ENCODE results near the gene PCNX2. TPM values are rescaled to one million over a fixed set of nuclear protein-coding genes. Genes with fewer than 3 reads are reported as not detected.

PCNX2 gene
- total RNA-seq, 1 experiment from 2014 or later: 18.6 TPM

DNA sequence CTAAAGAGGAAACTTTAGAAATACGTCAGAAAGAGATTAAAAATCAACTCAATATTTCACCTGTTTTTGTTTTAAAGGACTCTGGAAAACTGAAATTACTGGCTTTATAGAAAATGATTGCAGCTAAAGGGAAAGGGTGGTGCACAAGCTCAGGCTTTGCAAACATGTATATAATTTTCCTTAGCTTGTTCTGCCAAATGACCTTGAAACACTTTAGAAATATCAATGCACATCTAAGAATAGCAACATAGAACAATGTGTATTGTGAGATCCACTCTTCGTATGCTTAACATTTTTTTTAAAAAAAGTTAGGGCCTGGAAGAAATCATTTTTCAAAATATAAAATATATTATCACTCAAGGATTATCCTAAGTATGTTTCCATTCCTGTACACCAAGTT lies 201.3 kb downstream of the PCNX2 start:
- ChIA-PET POLR2A (ENCODE audit: unreplicated experiment) (no interaction called here), CTCF (no interaction called here)
- Histone ChIP-seq H3K9me3 (ENCODE audit: insufficient read depth, low read depth) (no peaks in the 10 kb centered on the region), H3F3A (ENCODE audit: insufficient read depth, low read depth) (no peaks in the 10 kb centered on the region), H3K4me1 (replicated peaks; ENCODE audit: insufficient read depth) (peaks cover 15% of the 10 kb centered on the region; the same call in 1 of the 2 replicates), H3K27ac (no peak overlapping the region), H3K36me3 (ENCODE audit: low read depth) (no peaks in the 10 kb centered on the region), H3K4me3 (no peak overlapping the region), H4K20me1 (ENCODE audit: insufficient read depth) (no peaks in the 10 kb centered on the region), H3K4me2 (no peak overlapping the region), H3K79me2 (ENCODE audit: low read depth) (no peaks in the 10 kb centered on the region), H2AFZ (no peak overlapping the region), H3K9me2 (ENCODE audit: insufficient read depth) (no peaks in the 10 kb centered on the region), H3K27me3 (ENCODE audit: insufficient read depth, low read depth) (no peaks in the 10 kb centered on the region)
- intact Hi-C loops (cut with micrococcal nuclease; ENCODE audit: unreplicated experiment): no loop called here
- BruUV-seq (replicated peaks): no TSS peak
- TF ChIP-seq, protein P1, sequence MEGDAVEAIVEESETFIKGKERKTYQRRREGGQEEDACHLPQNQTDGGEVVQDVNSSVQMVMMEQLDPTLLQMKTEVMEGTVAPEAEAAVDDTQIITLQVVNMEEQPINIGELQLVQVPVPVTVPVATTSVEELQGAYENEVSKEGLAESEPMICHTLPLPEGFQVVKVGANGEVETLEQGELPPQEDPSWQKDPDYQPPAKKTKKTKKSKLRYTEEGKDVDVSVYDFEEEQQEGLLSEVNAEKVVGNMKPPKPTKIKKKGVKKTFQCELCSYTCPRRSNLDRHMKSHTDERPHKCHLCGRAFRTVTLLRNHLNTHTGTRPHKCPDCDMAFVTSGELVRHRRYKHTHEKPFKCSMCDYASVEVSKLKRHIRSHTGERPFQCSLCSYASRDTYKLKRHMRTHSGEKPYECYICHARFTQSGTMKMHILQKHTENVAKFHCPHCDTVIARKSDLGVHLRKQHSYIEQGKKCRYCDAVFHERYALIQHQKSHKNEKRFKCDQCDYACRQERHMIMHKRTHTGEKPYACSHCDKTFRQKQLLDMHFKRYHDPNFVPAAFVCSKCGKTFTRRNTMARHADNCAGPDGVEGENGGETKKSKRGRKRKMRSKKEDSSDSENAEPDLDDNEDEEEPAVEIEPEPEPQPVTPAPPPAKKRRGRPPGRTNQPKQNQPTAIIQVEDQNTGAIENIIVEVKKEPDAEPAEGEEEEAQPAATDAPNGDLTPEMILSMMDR (conservative IDR thresholded peaks at IDR 0.05): no peak
- DNase-seq: no peak

DNA sequence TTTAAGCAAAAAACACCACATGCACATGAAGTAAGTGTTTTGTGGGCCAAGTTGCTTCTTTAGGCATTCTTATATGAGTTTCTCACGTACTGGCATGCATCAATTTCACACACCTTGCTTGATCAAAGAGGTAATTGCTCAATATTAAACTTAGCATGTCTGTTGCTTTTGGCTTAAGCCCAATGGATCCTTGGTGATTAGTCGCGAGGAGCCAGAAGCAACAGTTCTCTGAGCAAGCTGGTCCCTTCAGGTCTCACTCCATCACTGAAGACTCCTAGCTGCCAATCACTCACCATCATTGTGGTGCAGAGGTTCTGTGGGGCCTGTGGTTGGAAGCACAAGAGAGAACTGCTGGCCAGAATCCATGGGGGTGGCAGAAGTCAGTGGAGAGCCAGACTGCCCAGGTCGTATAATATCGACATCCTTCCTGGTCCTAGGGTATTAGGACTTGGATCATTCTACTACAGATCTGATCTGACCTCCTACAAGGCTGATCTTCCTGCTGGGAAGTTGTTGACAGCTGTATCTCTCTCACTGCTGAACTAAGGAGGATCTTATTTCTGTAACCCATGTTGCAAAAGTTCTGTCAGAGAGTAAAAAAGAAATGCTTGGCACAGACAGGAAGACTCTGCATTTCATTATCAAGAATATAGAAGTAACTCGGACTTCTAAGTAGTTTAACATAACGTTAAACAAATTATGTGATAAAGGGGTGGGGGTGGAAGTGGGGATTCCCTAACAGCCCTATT lies 204.6 kb downstream of the PCNX2 start:
- no peaks in the 10 kb centered on the region for H3K79me2 ChIP-seq (ENCODE audit: low read depth)
- no peak for DNase-seq
- H3K9me2 ChIP-seq (ENCODE audit: insufficient read depth): no peaks in the 10 kb centered on the region
- H4K20me1 ChIP-seq (ENCODE audit: insufficient read depth): no peaks in the 10 kb centered on the region
- H3K27ac ChIP-seq: no peak overlapping the region
- H2AFZ ChIP-seq: no peak overlapping the region
- H3K4me3 ChIP-seq: no peak overlapping the region
- 0 out of 2 replicates have a peak, but pooled peaks cover 4% of the 10 kb centered on the region for H3F3A ChIP-seq (ENCODE audit: insufficient read depth, low read depth)
- H3K36me3 ChIP-seq (ENCODE audit: low read depth): no peaks in the 10 kb centered on the region
- intact Hi-C loops (cut with micrococcal nuclease; ENCODE audit: unreplicated experiment): no loop called here
- H3K4me2 ChIP-seq: no peak overlapping the region
- no peaks in the 10 kb centered on the region for H3K27me3 ChIP-seq (ENCODE audit: insufficient read depth, low read depth)
- no TSS peak for BruUV-seq (replicated peaks)
- CTCF ChIA-PET: no interaction called here
- no peaks in the 10 kb centered on the region for H3K9me3 ChIP-seq (ENCODE audit: insufficient read depth, low read depth)
- POLR2A ChIA-PET (ENCODE audit: unreplicated experiment): no interaction called here
- TF ChIP-seq, protein P1 (conservative IDR thresholded peaks at IDR 0.05): no peak
- no peak for TF ChIP-seq EZH2 (IDR thresholded peaks at IDR 0.05; ENCODE audit: low read depth)
- peaks cover 2% of the 10 kb centered on the region for H3K4me1 ChIP-seq (replicated peaks; ENCODE audit: insufficient read depth)

DNA sequence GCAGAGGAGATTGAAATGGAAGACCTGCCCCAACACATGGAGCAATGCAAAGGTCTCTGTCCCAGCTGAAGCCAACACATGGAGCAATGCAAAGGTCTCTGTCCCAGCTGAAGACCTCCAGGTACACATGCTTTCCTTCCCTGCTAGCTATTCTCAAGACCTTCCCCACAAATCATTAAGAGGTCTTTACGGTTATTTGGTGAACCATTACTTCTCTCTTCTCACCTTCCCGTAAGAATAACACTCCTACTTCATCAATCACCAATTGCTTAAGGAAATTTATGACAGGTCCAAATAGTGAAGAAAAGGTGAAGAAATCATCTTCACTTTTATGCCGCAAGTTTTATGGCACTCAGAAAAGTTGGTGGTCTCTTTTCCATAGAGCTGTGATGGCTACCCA lies 206.3 kb downstream of the PCNX2 start:
- H3K27me3 ChIP-seq (ENCODE audit: insufficient read depth, low read depth): no peaks in the 10 kb centered on the region
- no TSS peak for BruUV-seq (replicated peaks)
- no peak for DNase-seq
- peaks cover 11% of the 10 kb centered on the region for H3K4me1 ChIP-seq (replicated peaks; ENCODE audit: insufficient read depth)
- 0 out of 2 replicates have a peak, but pooled peaks cover 4% of the 10 kb centered on the region for H3K36me3 ChIP-seq (ENCODE audit: low read depth)
- H3K4me3 ChIP-seq: no peak overlapping the region
- CTCF ChIA-PET: no interaction called here
- no peak overlapping the region for H3K27ac ChIP-seq
- no peaks in the 10 kb centered on the region for H3K79me2 ChIP-seq (ENCODE audit: low read depth)
- intact Hi-C loops (cut with micrococcal nuclease; ENCODE audit: unreplicated experiment): no loop called here
- POLR2A ChIA-PET (ENCODE audit: unreplicated experiment): interaction anchor here (0.7 kb wide), 1 partner anchor 124 kb away, joined by 7 read pairs; no protein-coding TSS in a partner anchor
- H3F3A ChIP-seq (ENCODE audit: insufficient read depth, low read depth): 0 out of 2 replicates have a peak, but pooled peaks cover 7% of the 10 kb centered on the region
- no peak overlapping the region for H2AFZ ChIP-seq
- no peak overlapping the region for H3K4me2 ChIP-seq
- no peak for TF ChIP-seq EZH2 (IDR thresholded peaks at IDR 0.05; ENCODE audit: low read depth)
- H3K9me3 ChIP-seq (ENCODE audit: insufficient read depth, low read depth): no peaks in the 10 kb centered on the region; the same call in 1 of the 2 replicates
- no peaks in the 10 kb centered on the region for H4K20me1 ChIP-seq (ENCODE audit: insufficient read depth)
- H3K9me2 ChIP-seq (ENCODE audit: insufficient read depth): no peaks in the 10 kb centered on the region

Measured in PC-9 (cell line).